Measurements from ENCODE around the gene PPP1R15A.
"Not testable (repeated sequence)": the region's sequence is repeated elsewhere in the genome, so short reads cannot be mapped to it uniquely, and the experiment has no call there.

The PPP1R15A gene

GRCh38 chr19:48913114-48913889, 41.1 kb downstream of the PPP1R15A start:
- H3K27ac ChIP-seq (ENCODE audit: low read length) = no peak overlapping the region
- no peaks in the 10 kb centered on the region for H3K9me3 ChIP-seq (ENCODE audit: control insufficient read depth, insufficient read depth, low read length)
- DNase-seq (ENCODE audit: low read depth, low spot score) = no peak
- peaks cover 24% of the 10 kb centered on the region for H3K36me3 ChIP-seq (ENCODE audit: control insufficient read depth, insufficient read depth, low read length)
- H3K4me1 ChIP-seq (ENCODE audit: control insufficient read depth, insufficient read depth, low read length) = no peaks in the 10 kb centered on the region
- no CpG with 5 or more reads among the region's 9 CpGs for WGBS (ENCODE audit: insufficient coverage, insufficient read length)
- H3K4me3 ChIP-seq (ENCODE audit: low read length) = no peak overlapping the region
- no peaks in the 10 kb centered on the region for H3K27me3 ChIP-seq (ENCODE audit: control insufficient read depth, insufficient read depth, low read length)

GRCh38 chr19:48914181-48914580, 42.0 kb downstream of the PPP1R15A start:
- no peak overlapping the region for H3K4me3 ChIP-seq (ENCODE audit: low read length)
- no peaks in the 10 kb centered on the region for H3K9me3 ChIP-seq (ENCODE audit: control insufficient read depth, insufficient read depth, low read length)
- WGBS (ENCODE audit: insufficient coverage, insufficient read length) = no CpG with 5 or more reads among the region's 8 CpGs
- H3K27ac ChIP-seq (ENCODE audit: low read length) = no peak overlapping the region
- peaks cover 18% of the 10 kb centered on the region; the same call in 1 of the 2 replicates for H3K36me3 ChIP-seq (ENCODE audit: control insufficient read depth, insufficient read depth, low read length)
- H3K27me3 ChIP-seq (ENCODE audit: control insufficient read depth, insufficient read depth, low read length) = no peaks in the 10 kb centered on the region
- no peak for DNase-seq (ENCODE audit: low read depth, low spot score)
- no peaks in the 10 kb centered on the region for H3K4me1 ChIP-seq (ENCODE audit: control insufficient read depth, insufficient read depth, low read length)

GRCh38 chr19:48915757-48916156, 43.5 kb downstream of the PPP1R15A start:
- H3K4me1 ChIP-seq (ENCODE audit: control insufficient read depth, insufficient read depth, low read length) = no peaks in the 10 kb centered on the region
- no peaks in the 10 kb centered on the region for H3K9me3 ChIP-seq (ENCODE audit: control insufficient read depth, insufficient read depth, low read length)
- DNase-seq (ENCODE audit: low read depth, low spot score) = no peak
- H3K36me3 ChIP-seq (ENCODE audit: control insufficient read depth, insufficient read depth, low read length) = peaks cover 18% of the 10 kb centered on the region; the same call in 1 of the 2 replicates
- no peaks in the 10 kb centered on the region for H3K27me3 ChIP-seq (ENCODE audit: control insufficient read depth, insufficient read depth, low read length)
- H3K27ac ChIP-seq (ENCODE audit: low read length) = no peak overlapping the region
- WGBS (ENCODE audit: insufficient coverage, insufficient read length) = 100% methylated on average over 2 of the region's 8 CpGs
- H3K4me3 ChIP-seq (ENCODE audit: low read length) = no peak overlapping the region

- H3K27ac ChIP-seq (ENCODE audit: low read length) = no peak overlapping the region
- H3K9me3 ChIP-seq (ENCODE audit: control insufficient read depth, insufficient read depth, low read length) = no peaks in the 10 kb centered on the region
- H3K36me3 ChIP-seq (ENCODE audit: control insufficient read depth, insufficient read depth, low read length) = peaks cover 27% of the 10 kb centered on the region
- H3K4me1 ChIP-seq (ENCODE audit: control insufficient read depth, insufficient read depth, low read length) = no peaks in the 10 kb centered on the region
- H3K27me3 ChIP-seq (ENCODE audit: control insufficient read depth, insufficient read depth, low read length) = no peaks in the 10 kb centered on the region
- no peak for DNase-seq (ENCODE audit: low read depth, low spot score)
- no peak overlapping the region for H3K4me3 ChIP-seq (ENCODE audit: low read length)
- no CpG with 5 or more reads among the region's 6 CpGs for WGBS (ENCODE audit: insufficient coverage, insufficient read length)
Observed at GRCh38 chr19:48918071-48918470, 45.9 kb downstream of the PPP1R15A start.

- WGBS (ENCODE audit: insufficient coverage, insufficient read length) = no CpG with 5 or more reads among the region's 18 CpGs
- DNase-seq (ENCODE audit: low read depth, low spot score) = no peak
- no peak overlapping the region for H3K4me3 ChIP-seq (ENCODE audit: low read length)
- H3K27me3 ChIP-seq (ENCODE audit: control insufficient read depth, insufficient read depth, low read length) = no peaks in the 10 kb centered on the region
- H3K36me3 ChIP-seq (ENCODE audit: control insufficient read depth, insufficient read depth, low read length) = peaks cover 24% of the 10 kb centered on the region
- no peaks in the 10 kb centered on the region for H3K4me1 ChIP-seq (ENCODE audit: control insufficient read depth, insufficient read depth, low read length)
- no peaks in the 10 kb centered on the region for H3K9me3 ChIP-seq (ENCODE audit: control insufficient read depth, insufficient read depth, low read length)
- H3K27ac ChIP-seq (ENCODE audit: low read length) = no peak overlapping the region
Observed at GRCh38 chr19:48918801-48919247, 46.6 kb downstream of the PPP1R15A start.

- not testable (repeated sequence) for H3K4me1 ChIP-seq (ENCODE audit: control insufficient read depth, insufficient read depth, low read length); H3K27ac ChIP-seq (ENCODE audit: low read length); DNase-seq (ENCODE audit: low read depth, low spot score); H3K4me3 ChIP-seq (ENCODE audit: low read length); H3K9me3 ChIP-seq (ENCODE audit: control insufficient read depth, insufficient read depth, low read length); H3K27me3 ChIP-seq (ENCODE audit: control insufficient read depth, insufficient read depth, low read length)
- peaks cover 22% of the 10 kb centered on the region for H3K36me3 ChIP-seq (ENCODE audit: control insufficient read depth, insufficient read depth, low read length)
- no CpG with 5 or more reads among the region's 8 CpGs for WGBS (ENCODE audit: insufficient coverage, insufficient read length)
Observed at GRCh38 chr19:48919271-48919670, 47.0 kb downstream of the PPP1R15A start.

- Histone ChIP-seq H3K36me3 (ENCODE audit: control insufficient read depth, insufficient read depth, low read length) (peaks cover 20% of the 10 kb centered on the region), H3K4me1 (ENCODE audit: control insufficient read depth, insufficient read depth, low read length) (no peaks in the 10 kb centered on the region), H3K27ac (ENCODE audit: low read length) (no peak overlapping the region), H3K27me3 (ENCODE audit: control insufficient read depth, insufficient read depth, low read length) (no peaks in the 10 kb centered on the region), H3K4me3 (ENCODE audit: low read length) (no peak overlapping the region), H3K9me3 (ENCODE audit: control insufficient read depth, insufficient read depth, low read length) (no peaks in the 10 kb centered on the region)
- WGBS (ENCODE audit: insufficient coverage, insufficient read length) = no CpG with 5 or more reads among the region's 10 CpGs
- no peak for DNase-seq (ENCODE audit: low read depth, low spot score)
Observed at GRCh38 chr19:48920949-48921348, 48.7 kb downstream of the PPP1R15A start.

GRCh38 chr19:48921721-48922500, 49.7 kb downstream of the PPP1R15A start:
- H3K27ac ChIP-seq (ENCODE audit: low read length) = no peak overlapping the region
- no CpG with 5 or more reads among the region's 12 CpGs for WGBS (ENCODE audit: insufficient coverage, insufficient read length)

GRCh38 chr19:48922548-48923490, 50.6 kb downstream of the PPP1R15A start:
- Histone ChIP-seq H3K9me3 (ENCODE audit: control insufficient read depth, insufficient read depth, low read length) (no peaks in the 10 kb centered on the region), H3K4me3 (ENCODE audit: low read length) (no peak overlapping the region), H3K36me3 (ENCODE audit: control insufficient read depth, insufficient read depth, low read length) (peaks cover 20% of the 10 kb centered on the region), H3K27me3 (ENCODE audit: control insufficient read depth, insufficient read depth, low read length) (no peaks in the 10 kb centered on the region), H3K27ac (ENCODE audit: low read length) (no peak overlapping the region), H3K4me1 (ENCODE audit: control insufficient read depth, insufficient read depth, low read length) (no peaks in the 10 kb centered on the region)
- no peak for DNase-seq (ENCODE audit: low read depth, low spot score)
- WGBS (ENCODE audit: insufficient coverage, insufficient read length) = no CpG with 5 or more reads among the region's 18 CpGs

More at GRCh38 chr19:48921721-48922500, 49.7 kb downstream of the PPP1R15A start:
- H3K9me3 ChIP-seq (ENCODE audit: control insufficient read depth, insufficient read depth, low read length) = no peaks in the 10 kb centered on the region
- H3K27me3 ChIP-seq (ENCODE audit: control insufficient read depth, insufficient read depth, low read length) = no peaks in the 10 kb centered on the region
- DNase-seq (ENCODE audit: low read depth, low spot score) = no peak
- no peaks in the 10 kb centered on the region for H3K4me1 ChIP-seq (ENCODE audit: control insufficient read depth, insufficient read depth, low read length)
- H3K4me3 ChIP-seq (ENCODE audit: low read length) = no peak overlapping the region
- peaks cover 20% of the 10 kb centered on the region for H3K36me3 ChIP-seq (ENCODE audit: control insufficient read depth, insufficient read depth, low read length)
